ENCODE results near the gene PDHB.

DNA sequence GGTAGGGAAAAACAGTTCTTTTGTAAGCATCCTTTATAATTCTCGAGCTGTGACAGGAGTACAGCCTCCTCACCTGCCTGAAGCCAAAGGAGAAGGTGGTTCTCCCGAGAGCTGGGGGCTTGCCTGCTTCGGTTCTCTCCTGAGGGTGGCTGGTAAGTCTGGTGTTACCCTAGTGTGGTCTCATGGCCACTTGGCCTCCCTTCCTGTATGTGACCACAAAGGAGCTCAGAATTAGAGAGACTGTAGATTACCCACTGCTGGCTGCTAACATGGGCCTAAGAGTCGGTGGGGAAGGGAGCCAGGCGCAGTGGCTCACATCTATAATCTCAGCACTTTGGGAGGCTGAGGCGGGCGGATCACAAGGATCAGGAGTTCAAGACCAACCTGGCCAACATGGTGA, 12.6 kb downstream of the PDHB start:
- TF ChIP-seq, protein P1, sequence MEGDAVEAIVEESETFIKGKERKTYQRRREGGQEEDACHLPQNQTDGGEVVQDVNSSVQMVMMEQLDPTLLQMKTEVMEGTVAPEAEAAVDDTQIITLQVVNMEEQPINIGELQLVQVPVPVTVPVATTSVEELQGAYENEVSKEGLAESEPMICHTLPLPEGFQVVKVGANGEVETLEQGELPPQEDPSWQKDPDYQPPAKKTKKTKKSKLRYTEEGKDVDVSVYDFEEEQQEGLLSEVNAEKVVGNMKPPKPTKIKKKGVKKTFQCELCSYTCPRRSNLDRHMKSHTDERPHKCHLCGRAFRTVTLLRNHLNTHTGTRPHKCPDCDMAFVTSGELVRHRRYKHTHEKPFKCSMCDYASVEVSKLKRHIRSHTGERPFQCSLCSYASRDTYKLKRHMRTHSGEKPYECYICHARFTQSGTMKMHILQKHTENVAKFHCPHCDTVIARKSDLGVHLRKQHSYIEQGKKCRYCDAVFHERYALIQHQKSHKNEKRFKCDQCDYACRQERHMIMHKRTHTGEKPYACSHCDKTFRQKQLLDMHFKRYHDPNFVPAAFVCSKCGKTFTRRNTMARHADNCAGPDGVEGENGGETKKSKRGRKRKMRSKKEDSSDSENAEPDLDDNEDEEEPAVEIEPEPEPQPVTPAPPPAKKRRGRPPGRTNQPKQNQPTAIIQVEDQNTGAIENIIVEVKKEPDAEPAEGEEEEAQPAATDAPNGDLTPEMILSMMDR (IDR thresholded peaks at IDR 0.05): no peak
- no peak for TF ChIP-seq POLR2A (IDR thresholded peaks at IDR 0.05)

Measured in right lobe of liver (tissue), 4 donors.